Esophagus squamous epithelium (tissue), 4 donors: ENCODE measurements around the gene RHCE.

Experiments
- CTCF ChIP-seq, 6 experiments: fragments of 450-650 bp in 4 of 6; fragments of 200-600 bp in 2 of 6; sonication (generic) in 2 of 6; IDR thresholded peaks; one replicate each; pipeline ENCODE4 v1.5.1; 2016 to 2019; ENCODE audit warnings: antibody characterized with exemption in 6 of 6, mild to moderate bottlenecking in 4 of 6, moderate library complexity in 4 of 6
- POLR2A ChIP-seq, 4 donors: fragments of 450-650 bp; IDR thresholded peaks; one replicate each; pipeline ENCODE4 v1.6.1; 2017; ENCODE audit warnings: antibody characterized with exemption in 4 of 4, mild to moderate bottlenecking in 4 of 4, moderate library complexity in 3 of 4

GRCh38 chr1:25462732-25463131 lies 42.1 kb upstream of the RHCE start:
- no peak for TF ChIP-seq POLR2A (IDR thresholded peaks at IDR 0.05)
- TF ChIP-seq CTCF (IDR thresholded peaks at IDR 0.05): no peak
